SK-N-SH (cell line): ENCODE data around the gene DYNLL1. TPM values are rescaled to one million over a fixed set of nuclear protein-coding genes. Genes with fewer than 3 reads are reported as not detected.
A peak's percentile ranks its signal among the peaks of the same experiment; 100 is the strongest.

Source experiments
- CTCF ChIA-PET: fragments of 300-600, 350-600 bp; formaldehyde crosslinking; extraction: SDS; loops from one replicate; lab custom pipeline; 2021; lab: Yijun Ruan, JAX
- POLR2A ChIA-PET: fragments of 350-600 bp; sonication (Branson Sonifier 250); formaldehyde crosslinking; extraction: SDS; loops from one replicate; lab custom pipeline; 2020; ENCODE audit warnings: antibody characterized with exemption, inconsistent platforms; lab: Yijun Ruan, JAX
- DNase-seq: peaks from one replicate; pipeline ENCODE4 v3.0.0; 2012
- H2AFZ ChIP-seq: fragments of 200-600 bp; sonication (generic); 2 replicates; pipeline ENCODE4 v1.8.1; 2016; ENCODE audit warnings: antibody characterized with exemption, mild to moderate bottlenecking, low read depth
- H3F3A ChIP-seq: fragments of 200-600 bp; sonication (generic); replicated peaks from 2 replicates; pipeline ENCODE3; 2016; ENCODE audit warnings: antibody characterized with exemption, mild to moderate bottlenecking; ENCODE audit not compliant: insufficient read depth
- H3K27ac ChIP-seq, 2 experiments: fragments of 200-500 bp in 1 of 2; fragments of 200-600 bp in 1 of 2; sonication (Bioruptor generic) in 1 of 2; sonication (generic), shearing (Covaris generic) in 1 of 2; 2 replicates each; pipeline versions ENCODE4 v1.5.1 to v1.6.1; 2014 to 2016; ENCODE audit warnings: low read depth in 2 of 2, inconsistent platforms in 1 of 2, low read length in 1 of 2, mild to moderate bottlenecking in 1 of 2, mixed read lengths in 1 of 2
- H3K27me3 ChIP-seq: fragments of 200-600 bp; sonication (generic), shearing (Covaris generic); 2 replicates; pipeline ENCODE4 v1.6.1; 2016; ENCODE audit warnings: mixed run types; ENCODE audit not compliant: insufficient read depth
- H3K36me3 ChIP-seq, 2 experiments: fragments of 200-500 bp in 1 of 2; fragments of 200-600 bp in 1 of 2; sonication (Bioruptor generic) in 1 of 2; sonication (generic) in 1 of 2; replicated peaks in 1 of 2; 2 replicates each; pipeline versions ENCODE3 to v1.5.1; 2014 to 2016; ENCODE audit warnings: low read length in 1 of 2, mild to moderate bottlenecking in 1 of 2; ENCODE audit not compliant: insufficient read depth in 2 of 2, control insufficient read depth in 1 of 2
- H3K4me1 ChIP-seq, 2 experiments: fragments of 200-500 bp in 1 of 2; fragments of 200-600 bp in 1 of 2; sonication (Bioruptor generic) in 1 of 2; sonication (generic), shearing (Covaris generic) in 1 of 2; 2 replicates each; pipeline versions ENCODE4 v1.5.1 to v1.6.1; 2014 to 2016; ENCODE audit warnings: low read depth in 1 of 2, low read length in 1 of 2, mixed run types in 1 of 2; ENCODE audit not compliant: insufficient read depth in 2 of 2, control insufficient read depth in 1 of 2
- H3K4me2 ChIP-seq: fragments of 200-600 bp; sonication (generic), shearing (Covaris generic); 2 replicates; pipeline ENCODE4 v1.6.1; 2017; ENCODE audit warnings: mixed run types
- H3K4me3 ChIP-seq, 2 experiments: fragments of 200-500 bp in 1 of 2; fragments of 200-600 bp in 1 of 2; sonication (Bioruptor generic) in 1 of 2; sonication (generic), shearing (Covaris generic) in 1 of 2; 2 replicates each; pipeline versions ENCODE4 v1.5.1 to v1.8.1; 2014 to 2016; ENCODE audit warnings: low read depth in 2 of 2, inconsistent platforms in 1 of 2, low read length in 1 of 2, mild to moderate bottlenecking in 1 of 2, mixed read lengths in 1 of 2, moderate library complexity in 1 of 2
- H3K79me2 ChIP-seq: fragments of 200-600 bp; sonication (generic); 2 replicates; pipeline ENCODE4 v1.8.1; 2017; ENCODE audit warnings: mild to moderate bottlenecking; ENCODE audit not compliant: insufficient read depth
- H3K9ac ChIP-seq: fragments of 200-600 bp; sonication (generic); 2 replicates; pipeline ENCODE4 v1.6.1; 2017; ENCODE audit warnings: mixed run types
- H3K9me2 ChIP-seq: fragments of 200-600 bp; sonication (generic); 2 replicates; pipeline ENCODE4 v1.6.1; 2017; ENCODE audit warnings: mixed run types
- H3K9me3 ChIP-seq: fragments of 200-600 bp; sonication (generic); 2 replicates; pipeline ENCODE4 v1.6.1; 2017; ENCODE audit warnings: mixed run types, mild to moderate bottlenecking, moderate library complexity
- H4K20me1 ChIP-seq: fragments of 200-600 bp; sonication (generic); 2 replicates; pipeline ENCODE4 v1.6.1; 2017; ENCODE audit warnings: mild to moderate bottlenecking, mixed run types; ENCODE audit not compliant: insufficient read depth
- CHD2 ChIP-seq: fragments of 150-350 bp; IDR thresholded peaks from 2 replicates; pipeline ENCODE4 v1.6.1; 2018; ENCODE audit warnings: low read length; ENCODE audit not compliant: partially characterized antibody
- ELF1 ChIP-seq: IDR thresholded peaks from 2 replicates; pipeline ENCODE4 v1.4.0; 2012
- FOXM1 ChIP-seq: IDR thresholded peaks from 2 replicates; pipeline ENCODE4 v1.4.0; 2012; ENCODE audit warnings: low read depth, mild to moderate bottlenecking
- JUND ChIP-seq: IDR thresholded peaks from 2 replicates; pipeline ENCODE4 v1.4.0; 2012
- MXI1 ChIP-seq: IDR thresholded peaks from 2 replicates; pipeline ENCODE4 v1.6.1; 2012; ENCODE audit warnings: mild to moderate bottlenecking, low read depth, low read length, improper control_type of control experiment
- REST ChIP-seq: IDR thresholded peaks from 2 replicates; pipeline ENCODE4 v1.6.1; 2012; ENCODE audit warnings: mild to moderate bottlenecking, low read depth, low read length, moderate library complexity
- RXRA ChIP-seq: IDR thresholded peaks from 2 replicates; pipeline ENCODE4 v1.4.0; 2012; ENCODE audit warnings: low read depth, mild to moderate bottlenecking, borderline replicate concordance
- SIN3A ChIP-seq: IDR thresholded peaks from 2 replicates; pipeline ENCODE4 v1.6.1; 2012; ENCODE audit warnings: low read depth, mild to moderate bottlenecking, low read length, moderate library complexity, borderline replicate concordance
- SMC3 ChIP-seq: IDR thresholded peaks from 2 replicates; pipeline ENCODE4 v1.6.1; 2012; ENCODE audit warnings: low read depth, low read length, improper control_type of control experiment
- TAF1 ChIP-seq: IDR thresholded peaks from 2 replicates; pipeline ENCODE4 v1.6.1; 2012; ENCODE audit warnings: low read depth, mild to moderate bottlenecking, low read length, moderate library complexity, borderline replicate concordance
- TCF12 ChIP-seq: IDR thresholded peaks from 2 replicates; pipeline ENCODE4 v1.4.0; 2012
- USF2 ChIP-seq: fragments of 150-350 bp; IDR thresholded peaks from 2 replicates; pipeline ENCODE4 v1.6.1; 2017; ENCODE audit warnings: antibody characterized with exemption, low read length, low read depth, borderline replicate concordance
- WGBS: methylation state at CpG from one replicate; pipeline ENCODE4 v1.1.6; 2017; ENCODE audit warnings: low lambda C conversion rate; 5-methylcytosine and 5-hydroxymethylcytosine counted together
- polyA plus RNA-seq, 3 experiments: library from polyadenylated mRNA; depleted of rRNA; stranded (reverse); fragments of >200 nt; gene quantifications; 2 replicates each; pipeline ENCODE4 v1.2.3, GENCODE V29; 2012
- TF ChIP-seq, protein P1 (sequence below): IDR thresholded peaks from 2 replicates; pipeline ENCODE4 v1.4.0; 2012; ENCODE audit warnings: low read depth

DYNLL1 gene
- polyA plus RNA-seq, 1 of the 3 experiments (the other 2 are of a cell fraction): 607 TPM

GRCh38 chr12:120468325-120468820 is 27.5 kb upstream of the DYNLL1 start:
- Histone ChIP-seq H2AFZ (no peak overlapping the region), H3K9ac (peak overlapping the region; percentile 87), H3K36me3 (peaks cover 25 to 30% of the 10 kb centered on the region in 2 experiments), H4K20me1 (peaks cover 46% of the 10 kb centered on the region), H3K4me3 (peak overlapping the region; percentile 78 to 88), H3K4me2 (peak overlapping the region; percentile 94), H3K79me2 (peaks cover 89% of the 10 kb centered on the region), H3K4me1 (peaks cover 0 to 8% of the 10 kb centered on the region in 2 experiments; a peak in 1 of 4 replicates), H3K9me3 (no peaks in the 10 kb centered on the region), H3K27me3 (no peaks in the 10 kb centered on the region), H3F3A (peaks cover 16% of the 10 kb centered on the region), H3K9me2 (no peaks in the 10 kb centered on the region), H3K27ac (peak overlapping the region; percentile 79 to 93)
- DNase-seq: peak; percentile 65
- ChIA-PET POLR2A (interaction anchor here (0.6 to 1.9 kb wide), 5 partner anchors 9 to 270 kb away, joined by 3 to 12 read pairs (median 3); partner anchors contain the start of gene DYNLL1), CTCF (interaction anchor here (0.6 to 5.3 kb wide), 18 partner anchors 10 to 151 kb away, joined by 3 to 52 read pairs (median 4); partner anchors contain the start of genes COX6A1 and DYNLL1)
- no peak for TF ChIP-seq RXRA
- no peak; the same call in none of the 2 replicates for TF ChIP-seq MXI1
- no peak for TF ChIP-seq FOXM1
- TF ChIP-seq REST: no peak
- TF ChIP-seq JUND: no peak
- no peak for TF ChIP-seq TCF12
- TF ChIP-seq SIN3A: peak; percentile 37; the same call in 1 of the 2 replicates
- no peak for TF ChIP-seq ELF1
- no peak for TF ChIP-seq CHD2
- no peak for TF ChIP-seq TAF1
- TF ChIP-seq, protein P1, sequence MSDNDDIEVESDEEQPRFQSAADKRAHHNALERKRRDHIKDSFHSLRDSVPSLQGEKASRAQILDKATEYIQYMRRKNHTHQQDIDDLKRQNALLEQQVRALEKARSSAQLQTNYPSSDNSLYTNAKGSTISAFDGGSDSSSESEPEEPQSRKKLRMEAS: 0 out of 2 replicates have a peak, but pooled peaks have one; percentile 10
- no peak for TF ChIP-seq USF2
- TF ChIP-seq SMC3: no peak
- WGBS: 1% methylated on average over 23 of the region's 23 CpGs
